GM19468 (cell line): ENCODE measurements around the gene ZBTB20.

Experiments used
- ATAC-seq: cut with Tn5 transposase; IDR thresholded peaks from one replicate; pipeline ENCODE4 v1.9.1; 2021; ENCODE audit warnings: mild to moderate bottlenecking, moderate library complexity, moderate number of reproducible peaks; ENCODE audit not compliant: unreplicated experiment; ENCODE audit errors: extremely low read depth

The ZBTB20 gene

DNA sequence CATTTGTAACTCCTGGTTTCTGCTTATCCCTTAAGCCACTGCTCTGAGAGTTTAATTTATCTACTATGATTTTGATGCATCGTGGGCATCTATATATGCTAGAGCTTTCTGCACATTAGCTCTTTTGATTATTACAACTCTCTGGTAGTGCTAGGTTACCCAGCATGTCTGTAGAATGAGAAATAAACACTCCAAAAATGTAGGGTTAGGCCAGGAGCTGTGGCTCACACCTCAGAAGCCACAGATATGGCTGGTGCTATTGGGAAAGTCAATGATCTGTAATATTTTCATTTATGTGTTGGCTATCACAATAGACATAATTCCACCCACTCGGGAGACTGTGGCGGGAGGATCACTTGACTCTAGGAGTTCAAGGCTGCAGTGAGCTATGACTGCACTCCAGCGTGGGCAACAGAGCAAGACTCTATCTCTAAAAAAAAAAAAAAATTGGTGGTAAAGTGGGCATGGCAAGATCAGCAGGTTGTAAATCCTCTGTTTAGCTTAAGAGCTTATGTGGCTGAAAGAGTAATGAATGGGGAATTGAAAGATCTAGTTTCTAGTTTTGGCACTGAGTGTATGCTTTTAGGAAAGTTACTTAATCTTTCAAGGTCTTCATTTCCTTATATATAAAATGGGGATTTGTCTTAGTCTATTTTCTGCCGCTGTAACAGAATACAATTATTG is 847.0 kb downstream of the ZBTB20 start:
- no peak for ATAC-seq

DNA sequence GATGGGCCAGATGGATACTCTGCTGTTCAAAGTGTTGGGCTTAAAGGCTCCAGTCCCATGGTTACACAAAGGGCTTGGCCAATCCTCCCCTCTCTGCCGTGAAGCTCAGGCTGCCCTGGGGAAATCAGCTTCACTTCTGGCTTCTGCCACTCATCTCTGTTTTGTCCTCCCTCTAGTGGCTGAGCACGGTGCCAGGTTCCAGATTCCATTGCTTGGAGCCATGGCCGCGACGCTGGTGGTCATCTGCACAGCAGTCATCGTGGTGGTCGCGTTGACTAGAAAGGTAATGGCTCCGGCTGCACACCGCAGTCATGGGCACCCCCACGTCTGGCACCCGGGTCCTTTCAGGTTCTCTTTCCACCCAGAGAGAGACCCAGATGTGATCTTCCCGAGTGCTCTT is 847.7 kb downstream of the ZBTB20 start:
- no peak for ATAC-seq

DNA sequence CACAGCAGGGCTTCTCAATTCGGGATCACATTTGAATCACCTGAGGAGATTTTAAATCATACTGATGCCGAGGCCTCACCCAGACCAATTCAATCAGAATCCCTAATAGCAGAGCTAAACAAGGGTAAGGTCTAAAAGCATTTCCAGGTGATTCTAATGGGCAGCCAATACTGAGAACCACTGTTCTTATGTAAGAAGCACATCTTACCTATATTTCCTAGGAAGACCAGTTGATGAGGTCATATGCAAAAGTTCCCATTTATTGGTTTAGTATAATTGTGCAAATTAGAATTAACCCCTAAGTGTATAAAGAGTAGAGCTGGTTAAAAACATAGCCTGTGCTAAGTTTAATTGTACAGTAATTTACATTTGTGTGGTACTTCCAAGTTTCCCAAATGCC is 851.1 kb downstream of the ZBTB20 start:
- no peak for ATAC-seq

DNA sequence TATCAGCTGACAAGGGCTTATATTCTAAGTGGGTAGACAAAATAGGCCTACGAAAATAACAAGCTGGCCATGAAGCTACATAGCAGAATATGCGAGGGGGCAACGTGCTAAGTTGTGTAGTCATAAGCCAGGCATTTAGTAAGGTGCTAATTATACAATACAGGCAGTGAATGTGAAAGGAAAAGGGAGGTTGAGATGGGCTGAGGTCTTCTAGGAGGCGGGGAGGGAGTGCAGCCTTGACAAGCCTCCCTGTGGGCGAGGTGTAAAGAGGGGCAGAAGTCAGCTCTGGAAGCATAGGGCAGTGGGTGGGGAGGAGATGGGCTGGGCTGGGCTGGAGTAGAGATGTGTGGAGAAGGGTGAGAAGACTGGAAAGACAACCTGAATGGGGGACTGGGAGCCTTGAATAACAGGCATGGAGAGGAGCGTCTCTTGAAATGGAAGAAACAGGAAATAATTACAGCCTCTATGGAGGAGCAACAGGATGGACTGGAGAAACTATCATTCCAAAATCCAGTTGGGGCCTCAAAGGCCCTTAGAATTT is 852.1 kb downstream of the ZBTB20 start:
- ATAC-seq, result no peak

DNA sequence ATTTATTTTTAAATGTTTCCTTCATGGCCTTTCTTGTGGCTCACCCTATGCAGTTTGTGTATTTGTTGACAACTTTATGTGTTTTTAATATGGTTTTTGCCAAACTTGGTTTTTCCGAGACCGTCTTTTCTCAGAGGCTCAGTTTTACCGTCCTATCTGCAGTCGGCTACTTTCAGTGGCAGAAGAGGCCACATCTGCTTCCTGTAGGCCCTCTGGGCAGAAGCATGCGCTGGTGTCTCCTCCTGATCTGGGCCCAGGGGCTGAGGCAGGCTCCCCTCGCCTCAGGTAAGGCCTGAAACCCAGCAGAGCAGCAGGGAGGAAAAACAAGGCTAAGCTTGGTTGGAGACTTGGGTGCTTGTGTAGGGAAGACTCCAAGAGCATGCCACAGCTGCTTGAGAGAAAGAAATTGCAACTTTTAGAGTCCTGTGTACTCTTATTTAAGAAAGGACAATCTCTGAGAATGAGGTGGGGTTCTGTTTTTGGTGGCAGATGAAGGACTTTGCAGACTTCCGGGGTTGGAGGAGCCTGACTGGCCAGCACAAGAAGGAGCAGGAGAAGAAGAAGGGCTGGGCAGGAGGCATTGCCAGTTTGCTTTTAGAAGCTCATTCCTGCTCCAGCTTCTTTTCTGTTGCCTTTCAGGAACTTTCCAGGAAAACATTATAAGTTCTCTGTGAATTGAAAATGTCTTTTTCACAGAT is 853.1 kb downstream of the ZBTB20 start, which contains the start of gene TIGIT:
TIGIT (plus strand) TSS at position 191 of the 698 bp plus-strand sequence; CDS start at position 225, 34 bp downstream.
- ATAC-seq, result no peak

DNA sequence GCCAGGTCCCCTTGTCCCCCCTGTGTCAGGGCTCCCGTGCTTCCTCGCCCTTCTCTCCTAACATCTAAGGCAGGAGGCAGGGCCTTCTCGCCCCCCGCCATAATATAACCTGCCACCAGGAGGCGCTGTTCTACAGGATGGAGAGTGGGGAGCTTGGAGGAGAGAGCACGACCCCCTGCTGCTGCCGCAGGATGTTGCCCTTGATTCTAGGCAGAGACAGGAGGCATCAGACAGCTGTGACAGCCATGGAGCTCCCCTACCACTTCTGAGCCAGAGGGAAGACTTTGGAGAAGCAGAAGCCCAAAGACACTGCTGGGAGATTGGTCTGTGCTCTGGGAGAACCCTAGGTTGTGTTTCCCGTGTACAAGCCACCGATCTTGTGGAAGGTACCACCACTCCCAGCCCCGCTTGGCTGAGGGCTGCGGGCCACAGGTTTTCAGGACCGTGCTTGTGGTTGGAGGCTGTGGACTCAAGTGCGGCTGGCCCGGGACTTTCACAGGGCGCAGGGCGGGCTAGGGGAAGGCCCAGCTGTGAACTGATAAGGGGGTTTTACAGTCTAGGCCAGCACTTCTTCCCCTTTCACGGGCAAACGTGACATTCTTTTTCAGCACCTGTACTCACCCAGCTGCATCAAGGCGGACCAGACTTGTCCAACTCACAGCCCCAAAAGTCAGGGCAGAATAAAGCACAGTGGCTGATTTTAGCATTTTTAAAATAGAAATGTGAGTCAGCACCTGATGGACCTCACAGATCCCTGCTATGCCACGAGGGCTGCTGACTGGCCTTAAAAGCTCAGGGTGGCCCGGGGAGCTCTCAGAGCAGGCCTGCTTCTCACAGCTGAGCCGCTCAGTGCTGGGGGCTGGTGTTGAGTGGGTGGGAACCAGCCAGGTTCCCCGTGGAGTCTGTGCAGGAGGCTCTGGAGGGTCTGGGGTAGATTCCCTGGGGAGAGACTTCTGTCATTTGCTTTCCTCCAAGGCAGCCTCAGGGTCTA is 855.9 kb downstream of the ZBTB20 start:
- peak; percentile 87 for ATAC-seq

DNA sequence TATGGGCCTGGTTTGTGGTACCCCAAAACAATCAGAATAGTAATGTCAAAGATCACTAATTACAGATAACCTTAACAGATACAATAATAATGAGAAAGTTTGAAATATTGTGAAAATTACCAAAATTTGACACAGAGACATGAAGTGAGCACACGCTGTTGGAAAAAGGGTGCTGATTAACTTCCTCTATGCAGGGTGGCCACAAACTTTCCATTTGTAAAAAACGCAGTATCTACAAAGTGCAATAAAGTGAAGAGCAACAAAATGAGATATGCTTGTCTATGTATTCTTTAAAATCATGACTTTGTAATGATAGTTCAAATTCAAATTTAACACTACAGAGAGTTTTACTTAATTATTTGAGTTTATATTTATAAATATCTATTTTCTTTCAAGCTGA is 860.8 kb downstream of the ZBTB20 start:
- ATAC-seq, result no peak

DNA sequence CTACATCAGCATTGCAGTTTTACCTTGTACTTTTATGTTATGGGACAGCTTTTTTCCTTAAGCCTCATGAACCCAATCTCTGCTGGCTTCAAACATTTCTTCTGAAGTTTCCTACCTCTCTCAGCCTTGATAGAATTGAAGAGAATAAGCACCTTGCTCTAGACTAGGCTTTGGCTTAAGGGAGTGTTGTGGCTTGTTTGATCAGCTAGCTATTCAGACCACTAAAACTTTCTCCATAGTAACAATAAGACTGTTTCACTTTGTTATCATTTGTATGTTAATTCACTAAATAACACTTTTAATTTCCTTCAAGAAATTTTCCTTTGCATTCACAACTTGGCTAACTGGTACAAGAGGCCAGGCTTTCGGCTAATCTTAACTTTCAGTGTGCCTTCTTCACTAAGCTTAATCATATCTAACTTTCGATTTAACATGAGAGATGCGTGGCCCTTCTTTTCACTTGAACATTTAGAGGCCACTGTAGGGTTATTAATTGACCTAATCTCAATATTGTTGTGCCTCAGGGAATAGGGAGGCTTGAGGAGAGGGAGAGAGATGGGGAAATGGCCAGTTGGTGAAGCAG is 861.3 kb downstream of the ZBTB20 start:
- ATAC-seq, result no peak

DNA sequence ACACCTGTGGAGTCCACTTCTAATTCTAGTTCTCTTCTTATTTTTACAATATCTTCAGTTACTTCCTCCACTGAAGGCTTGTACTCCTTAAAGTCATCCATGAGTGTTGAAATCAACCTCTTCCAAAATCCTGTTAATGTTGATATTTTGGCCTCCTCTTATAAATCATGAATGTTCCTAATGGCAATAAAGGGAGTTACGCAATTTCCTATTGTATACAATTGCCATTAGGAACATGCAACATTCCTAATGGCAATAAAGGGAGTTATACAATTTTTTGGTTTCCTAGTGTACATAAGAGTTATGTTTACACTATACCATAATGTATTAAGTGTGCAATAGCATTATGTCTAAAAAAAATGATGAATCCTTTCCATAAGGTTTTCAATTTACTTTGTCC is 862.4 kb downstream of the ZBTB20 start:
- ATAC-seq, result no peak
